Nephron progenitor cell (in vitro differentiated cells): ENCODE data around the gene APBB2.

Source experiments
- DNase-seq: peaks from one replicate; pipeline ENCODE4 v3.0.0; 2021
- H3K27ac Mint-ChIP-seq: 2 replicates; pipeline ENCODE4 v1.8.0; 2021; ENCODE audit warnings: mild to moderate bottlenecking, moderate library complexity, mixed read lengths
- H3K27me3 Mint-ChIP-seq: 2 replicates; pipeline ENCODE4 v1.8.0; 2021; ENCODE audit warnings: mild to moderate bottlenecking, low read depth, mixed read lengths; ENCODE audit not compliant: poor library complexity
- H3K36me3 Mint-ChIP-seq: 2 replicates; pipeline ENCODE4 v1.8.0; 2021; ENCODE audit warnings: low read depth, mixed read lengths
- H3K4me1 Mint-ChIP-seq: 2 replicates; pipeline ENCODE4 v1.8.0; 2021; ENCODE audit warnings: mixed read lengths
- H3K4me3 Mint-ChIP-seq: 2 replicates; pipeline ENCODE4 v1.8.0; 2021; ENCODE audit warnings: mild to moderate bottlenecking, moderate library complexity, mixed read lengths
- H3K9me3 Mint-ChIP-seq: 2 replicates; pipeline ENCODE4 v1.8.0; 2021; ENCODE audit warnings: mild to moderate bottlenecking, moderate library complexity, mixed read lengths
- TF ChIP-seq, protein P1 (sequence below): fragments of 200-600 bp; sonication (generic); IDR thresholded peaks from 2 replicates; pipeline ENCODE4 v1.5.0; 2021; ENCODE audit warnings: antibody characterized with exemption

APBB2 gene

DNA sequence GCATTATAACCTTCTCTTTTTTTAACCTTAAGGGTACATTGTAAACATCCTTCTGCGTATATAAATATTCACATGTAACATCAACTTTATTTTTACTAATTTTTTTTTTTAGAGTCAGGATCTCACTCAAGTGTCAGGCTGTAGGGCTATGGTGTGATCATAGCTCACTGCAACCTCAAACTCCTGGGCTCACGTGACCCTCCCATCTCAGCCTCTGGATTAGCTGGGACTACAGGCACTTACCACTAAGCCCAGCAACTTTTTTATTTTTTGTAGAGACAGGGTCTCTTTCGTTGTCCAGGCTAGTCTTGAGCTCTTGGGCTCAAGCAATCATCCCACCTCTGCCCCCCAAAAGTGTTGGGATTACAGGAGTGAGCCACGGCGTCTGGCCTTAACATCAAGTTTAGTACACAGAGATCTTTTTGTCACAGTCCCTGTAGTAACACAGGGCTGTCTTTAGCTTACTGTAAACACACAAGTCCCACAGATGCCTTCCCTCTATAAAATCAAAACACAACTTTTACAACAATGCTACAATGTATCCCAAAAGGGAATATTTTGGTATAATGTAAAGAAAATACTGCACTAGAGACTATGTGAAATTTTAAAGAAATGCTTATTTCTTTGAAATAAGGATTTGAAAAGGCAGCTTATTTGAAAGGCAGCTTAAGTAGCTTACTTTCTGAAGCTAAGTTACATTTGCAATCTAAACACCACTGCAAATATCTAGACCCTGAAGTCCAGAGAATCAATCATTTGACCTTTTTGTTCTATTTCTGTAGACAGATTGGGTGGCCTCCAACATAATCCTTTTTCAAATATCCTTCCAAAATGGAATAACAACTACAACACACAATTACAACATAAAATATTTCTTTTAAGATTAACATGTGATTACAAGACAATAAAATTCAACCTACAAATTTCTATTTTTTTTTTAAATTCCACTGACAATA is 116.0 kb downstream of the APBB2 start:
- DNase-seq = no peak
- Mint-ChIP-seq H3K27me3 (no peaks in the 10 kb centered on the region), H3K9me3 (no peaks in the 10 kb centered on the region), H3K4me1 (peaks cover 23% of the 10 kb centered on the region), H3K4me3 (no peak overlapping the region), H3K36me3 (no peaks in the 10 kb centered on the region), H3K27ac (peak overlapping the region; percentile 41)
- TF ChIP-seq, protein P1, sequence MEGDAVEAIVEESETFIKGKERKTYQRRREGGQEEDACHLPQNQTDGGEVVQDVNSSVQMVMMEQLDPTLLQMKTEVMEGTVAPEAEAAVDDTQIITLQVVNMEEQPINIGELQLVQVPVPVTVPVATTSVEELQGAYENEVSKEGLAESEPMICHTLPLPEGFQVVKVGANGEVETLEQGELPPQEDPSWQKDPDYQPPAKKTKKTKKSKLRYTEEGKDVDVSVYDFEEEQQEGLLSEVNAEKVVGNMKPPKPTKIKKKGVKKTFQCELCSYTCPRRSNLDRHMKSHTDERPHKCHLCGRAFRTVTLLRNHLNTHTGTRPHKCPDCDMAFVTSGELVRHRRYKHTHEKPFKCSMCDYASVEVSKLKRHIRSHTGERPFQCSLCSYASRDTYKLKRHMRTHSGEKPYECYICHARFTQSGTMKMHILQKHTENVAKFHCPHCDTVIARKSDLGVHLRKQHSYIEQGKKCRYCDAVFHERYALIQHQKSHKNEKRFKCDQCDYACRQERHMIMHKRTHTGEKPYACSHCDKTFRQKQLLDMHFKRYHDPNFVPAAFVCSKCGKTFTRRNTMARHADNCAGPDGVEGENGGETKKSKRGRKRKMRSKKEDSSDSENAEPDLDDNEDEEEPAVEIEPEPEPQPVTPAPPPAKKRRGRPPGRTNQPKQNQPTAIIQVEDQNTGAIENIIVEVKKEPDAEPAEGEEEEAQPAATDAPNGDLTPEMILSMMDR = no peak

DNA sequence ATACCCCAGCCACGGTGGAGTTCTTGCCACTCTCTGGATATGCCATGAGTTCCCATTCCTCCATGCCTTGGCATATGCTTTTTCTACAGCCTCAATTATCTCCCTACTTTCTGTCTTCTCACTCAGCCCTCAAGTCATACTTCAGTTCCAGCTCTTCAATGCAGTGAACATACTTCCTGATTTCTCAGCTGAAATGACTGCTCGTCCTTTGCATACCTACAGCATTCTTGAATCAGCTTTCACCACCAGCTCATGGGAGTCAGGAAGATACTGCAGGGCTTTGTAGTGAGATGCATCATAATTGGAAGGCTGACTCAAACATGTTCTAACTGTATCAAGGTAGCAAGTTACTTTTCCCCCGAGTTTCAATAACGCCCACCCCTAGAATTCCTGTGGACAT is 118.4 kb downstream of the APBB2 start:
- Mint-ChIP-seq H3K36me3 (no peaks in the 10 kb centered on the region), H3K9me3 (no peaks in the 10 kb centered on the region), H3K4me3 (no peak overlapping the region), H3K27ac (no peak overlapping the region), H3K27me3 (no peaks in the 10 kb centered on the region), H3K4me1 (peaks cover 28% of the 10 kb centered on the region)
- TF ChIP-seq, protein P1 = no peak
- no peak for DNase-seq

DNA sequence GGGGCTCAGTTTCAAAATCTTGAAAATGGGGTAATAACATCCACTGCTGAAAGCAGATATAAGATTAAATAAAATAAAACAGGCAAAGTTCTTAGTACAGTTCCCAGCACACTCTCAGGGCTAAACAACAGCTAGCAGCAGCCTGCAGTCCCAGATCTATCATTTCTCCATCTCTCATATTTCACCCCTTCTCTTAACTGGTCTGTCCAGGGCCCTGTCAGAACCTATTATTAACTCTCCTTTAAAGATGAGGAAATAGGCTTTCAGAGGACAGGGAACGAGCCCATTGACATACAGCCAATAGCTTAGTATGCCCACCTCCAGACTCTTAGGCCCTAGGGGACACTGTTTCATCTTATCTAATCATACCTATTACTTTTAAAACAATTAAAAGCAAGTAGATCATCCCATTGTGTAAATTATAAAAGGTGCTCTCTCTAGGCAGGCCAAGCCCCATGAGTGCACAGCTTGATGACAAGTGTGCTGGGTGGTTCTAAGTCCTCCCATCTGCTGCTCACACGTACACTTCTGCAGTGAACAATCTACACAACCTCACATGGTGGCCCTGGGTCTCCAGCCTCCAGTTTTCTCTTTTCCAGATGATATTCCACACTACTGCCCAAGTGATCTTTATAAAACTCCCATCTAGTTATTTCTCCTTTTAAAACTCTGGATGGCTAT is 119.0 kb downstream of the APBB2 start:
- TF ChIP-seq, protein P1 = no peak
- Mint-ChIP-seq H3K4me1 (peaks cover 28% of the 10 kb centered on the region), H3K27me3 (no peaks in the 10 kb centered on the region), H3K9me3 (no peaks in the 10 kb centered on the region), H3K4me3 (no peak overlapping the region), H3K36me3 (no peaks in the 10 kb centered on the region), H3K27ac (no peak overlapping the region)
- DNase-seq = no peak

DNA sequence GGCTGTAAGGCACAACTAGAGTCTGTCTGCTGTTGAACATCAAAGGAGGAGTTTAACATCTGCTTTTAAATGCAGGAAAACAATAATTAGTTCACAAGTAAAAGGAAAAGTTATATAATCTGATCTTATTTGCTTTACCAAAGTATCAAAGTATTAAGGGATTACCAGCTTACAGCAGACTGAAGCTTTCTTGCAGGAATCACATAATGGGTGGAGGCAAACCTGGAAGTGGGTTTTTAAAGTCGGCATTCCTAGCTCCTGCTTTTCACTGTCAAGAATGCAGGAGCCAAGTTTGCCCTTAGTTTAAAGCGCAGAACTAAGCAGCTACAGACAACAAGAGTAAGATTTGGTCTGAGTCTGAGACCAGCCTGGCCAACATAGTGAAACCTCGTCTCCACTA is 122.2 kb downstream of the APBB2 start:
- TF ChIP-seq, protein P1 = no peak
- DNase-seq = no peak
- H3K9me3 Mint-ChIP-seq = peaks cover 4% of the 10 kb centered on the region
- H3K27me3 Mint-ChIP-seq = no peaks in the 10 kb centered on the region
- H3K27ac Mint-ChIP-seq = peak overlapping the region; percentile 51
- H3K36me3 Mint-ChIP-seq = no peaks in the 10 kb centered on the region
- H3K4me1 Mint-ChIP-seq = peaks cover 16% of the 10 kb centered on the region
- H3K4me3 Mint-ChIP-seq = no peak overlapping the region

DNA sequence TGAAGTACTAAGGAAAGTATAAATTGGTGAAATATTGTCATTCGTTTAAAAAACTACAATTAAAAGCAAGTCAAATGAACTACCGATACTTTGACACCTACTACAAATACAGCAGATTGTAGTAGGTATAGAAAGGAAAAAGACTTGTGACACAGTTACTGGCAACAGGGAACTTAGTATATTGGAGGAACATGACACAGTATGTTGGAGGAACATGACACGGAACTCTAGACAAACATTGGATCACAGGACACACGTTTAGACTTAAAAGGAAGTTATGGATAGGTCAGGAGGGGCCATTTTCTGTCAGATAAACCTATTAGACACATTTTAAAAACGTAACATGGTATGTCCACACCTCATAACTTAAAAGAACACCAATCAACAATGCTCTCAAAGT is 132.5 kb downstream of the APBB2 start:
- Mint-ChIP-seq H3K36me3 (peaks cover 11% of the 10 kb centered on the region), H3K27ac (no peak overlapping the region), H3K4me3 (no peak overlapping the region), H3K4me1 (no peaks in the 10 kb centered on the region), H3K27me3 (no peaks in the 10 kb centered on the region), H3K9me3 (peaks cover 16% of the 10 kb centered on the region)
- no peak for DNase-seq
- TF ChIP-seq, protein P1 = no peak
